ENCODE data around the gene PGM2L1.
A peak's percentile ranks its signal among the peaks of the same experiment; 100 is the strongest.

The PGM2L1 gene

DNA sequence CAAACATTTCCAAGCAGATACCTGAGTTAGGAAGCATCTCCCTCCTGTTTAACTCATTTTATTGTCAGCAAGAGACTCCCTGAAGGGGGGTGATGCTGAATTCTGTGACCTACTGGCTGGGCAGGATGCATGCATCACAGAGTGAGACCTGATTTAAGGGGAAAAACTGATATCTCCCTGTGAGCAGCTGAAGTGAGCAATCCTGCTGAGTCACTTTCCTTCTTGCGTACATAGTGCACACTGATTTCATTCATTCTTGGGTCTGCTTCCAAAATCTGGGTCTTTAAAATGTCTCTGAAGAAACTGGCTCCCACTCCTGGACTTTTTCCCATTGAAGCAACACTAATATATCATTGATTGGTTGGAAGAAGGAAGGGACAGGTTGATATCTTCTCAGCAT lies 110.1 kb downstream of the PGM2L1 start:
- no peak for DNase-seq

GRCh38 chr11:74284466-74284865 lies 113.8 kb downstream of the PGM2L1 start:
- no peak for DNase-seq

- peak; percentile 35 for DNase-seq
These were observed 114.6 kb downstream of the PGM2L1 start for GRCh38 chr11:74283580-74284180.

- no peak for DNase-seq
These were observed 115.3 kb downstream of the PGM2L1 start for GRCh38 chr11:74282914-74283371.

GRCh38 chr11:74282421-74282820 lies 115.8 kb downstream of the PGM2L1 start:
- DNase-seq: no peak

DNA sequence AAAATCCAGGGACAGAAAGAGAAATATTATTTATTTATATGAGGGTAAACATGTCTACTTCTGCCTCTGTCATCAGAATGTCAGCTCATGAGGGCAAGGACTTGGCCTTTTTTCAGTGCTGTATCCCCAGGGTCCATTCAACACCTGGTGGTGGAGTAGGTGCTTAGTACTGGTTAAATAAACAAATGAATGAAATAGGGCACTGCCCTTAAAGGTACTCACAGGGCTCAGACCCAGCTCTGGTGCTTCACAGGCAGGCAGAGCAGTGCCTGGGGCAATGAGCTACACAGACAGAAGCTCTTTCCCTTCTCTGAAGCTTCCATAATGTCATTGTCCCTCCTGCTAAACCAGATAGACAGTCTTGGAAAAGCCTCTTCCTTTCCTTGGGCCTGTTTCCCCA lies 117.7 kb downstream of the PGM2L1 start:
- DNase-seq: peak; percentile 18
